Measurements from ENCODE around the gene UNC13A.

DNA sequence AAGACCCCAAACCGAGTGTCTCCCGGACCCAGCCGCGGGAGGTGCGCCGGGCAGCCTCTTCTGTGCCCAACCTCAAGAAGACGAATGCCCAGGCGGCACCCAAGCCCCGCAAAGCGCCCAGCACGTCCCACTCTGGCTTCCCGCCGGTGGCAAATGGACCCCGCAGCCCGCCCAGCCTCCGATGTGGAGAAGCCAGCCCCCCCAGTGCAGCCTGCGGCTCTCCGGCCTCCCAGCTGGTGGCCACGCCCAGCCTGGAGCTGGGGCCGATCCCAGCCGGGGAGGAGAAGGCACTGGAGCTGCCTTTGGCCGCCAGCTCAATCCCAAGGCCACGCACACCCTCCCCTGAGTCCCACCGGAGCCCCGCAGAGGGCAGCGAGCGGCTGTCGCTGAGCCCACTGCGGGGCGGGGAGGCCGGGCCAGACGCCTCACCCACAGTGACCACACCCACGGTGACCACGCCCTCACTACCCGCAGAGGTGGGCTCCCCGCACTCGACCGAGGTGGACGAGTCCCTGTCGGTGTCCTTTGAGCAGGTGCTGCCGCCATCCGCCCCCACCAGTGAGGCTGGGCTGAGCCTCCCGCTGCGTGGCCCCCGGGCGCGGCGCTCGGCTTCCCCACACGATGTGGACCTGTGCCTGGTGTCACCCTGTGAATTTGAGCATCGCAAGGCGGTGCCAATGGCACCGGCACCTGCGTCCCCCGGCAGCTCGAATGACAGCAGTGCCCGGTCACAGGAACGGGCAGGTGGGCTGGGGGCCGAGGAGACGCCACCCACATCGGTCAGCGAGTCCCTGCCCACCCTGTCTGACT lies 39.0 kb upstream of the UNC13A start:
- TF ChIP-seq, protein P1, sequence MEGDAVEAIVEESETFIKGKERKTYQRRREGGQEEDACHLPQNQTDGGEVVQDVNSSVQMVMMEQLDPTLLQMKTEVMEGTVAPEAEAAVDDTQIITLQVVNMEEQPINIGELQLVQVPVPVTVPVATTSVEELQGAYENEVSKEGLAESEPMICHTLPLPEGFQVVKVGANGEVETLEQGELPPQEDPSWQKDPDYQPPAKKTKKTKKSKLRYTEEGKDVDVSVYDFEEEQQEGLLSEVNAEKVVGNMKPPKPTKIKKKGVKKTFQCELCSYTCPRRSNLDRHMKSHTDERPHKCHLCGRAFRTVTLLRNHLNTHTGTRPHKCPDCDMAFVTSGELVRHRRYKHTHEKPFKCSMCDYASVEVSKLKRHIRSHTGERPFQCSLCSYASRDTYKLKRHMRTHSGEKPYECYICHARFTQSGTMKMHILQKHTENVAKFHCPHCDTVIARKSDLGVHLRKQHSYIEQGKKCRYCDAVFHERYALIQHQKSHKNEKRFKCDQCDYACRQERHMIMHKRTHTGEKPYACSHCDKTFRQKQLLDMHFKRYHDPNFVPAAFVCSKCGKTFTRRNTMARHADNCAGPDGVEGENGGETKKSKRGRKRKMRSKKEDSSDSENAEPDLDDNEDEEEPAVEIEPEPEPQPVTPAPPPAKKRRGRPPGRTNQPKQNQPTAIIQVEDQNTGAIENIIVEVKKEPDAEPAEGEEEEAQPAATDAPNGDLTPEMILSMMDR (IDR thresholded peaks at IDR 0.05), result no peak
- no peak for TF ChIP-seq POLR2A (IDR thresholded peaks at IDR 0.05)
